Endodermal cell (in vitro differentiated cells): ENCODE data around the gene KRTAP22-2. TPM values are rescaled to one million over a fixed set of nuclear protein-coding genes. Genes with fewer than 3 reads are reported as not detected.

ENCODE experiments used
- DNase-seq: peaks from one replicate; pipeline ENCODE4 v3.0.0-alpha.2; 2017
- H3K27ac ChIP-seq: 2 replicates; pipeline ENCODE4 v1.5.1; 2013; ENCODE audit warnings: mild to moderate bottlenecking, low read depth, low read length, moderate library complexity
- H3K27me3 ChIP-seq: 2 replicates; pipeline ENCODE4 v1.6.1; 2013; ENCODE audit warnings: mild to moderate bottlenecking, low read length, moderate library complexity; ENCODE audit not compliant: insufficient read depth, control insufficient read depth, poor library complexity, severe bottlenecking
- H3K36me3 ChIP-seq: 2 replicates; pipeline ENCODE4 v1.7.0; 2013; ENCODE audit warnings: mild to moderate bottlenecking, low read length, moderate library complexity; ENCODE audit not compliant: control insufficient read depth, insufficient read depth
- H3K4me1 ChIP-seq: one replicate; pipeline ENCODE4 v1.7.0; 2013; ENCODE audit warnings: low read length; ENCODE audit not compliant: control insufficient read depth, insufficient read depth
- H3K4me3 ChIP-seq: 2 replicates; pipeline ENCODE4 v1.5.1; 2013; ENCODE audit warnings: mild to moderate bottlenecking, low read length, moderate library complexity
- H3K9ac ChIP-seq: 2 replicates; pipeline ENCODE4 v1.6.1; 2013; ENCODE audit warnings: mild to moderate bottlenecking, low read length, moderate library complexity; ENCODE audit not compliant: poor library complexity, severe bottlenecking; ENCODE audit errors: extremely low read depth
- H3K9me3 ChIP-seq: 2 replicates; pipeline ENCODE4 v1.6.1; 2013; ENCODE audit warnings: mild to moderate bottlenecking, low read length, moderate library complexity; ENCODE audit not compliant: control insufficient read depth
- H3K27ac Mint-ChIP-seq: 2 replicates; pipeline ENCODE4 v1.8.0; 2020; ENCODE audit warnings: mixed read lengths
- H3K27me3 Mint-ChIP-seq: 2 replicates; pipeline ENCODE4 v1.8.0; 2021; ENCODE audit warnings: mild to moderate bottlenecking, mixed read lengths; ENCODE audit not compliant: insufficient read depth
- H3K36me3 Mint-ChIP-seq: 2 replicates; pipeline ENCODE4 v1.8.0; 2020; ENCODE audit warnings: low read depth, mixed read lengths
- H3K4me1 Mint-ChIP-seq: 2 replicates; pipeline ENCODE4 v1.8.0; 2020; ENCODE audit warnings: mixed read lengths
- H3K4me3 Mint-ChIP-seq: 2 replicates; pipeline ENCODE4 v1.8.0; 2020; ENCODE audit warnings: mild to moderate bottlenecking, moderate library complexity, mixed read lengths
- H3K9me3 Mint-ChIP-seq: 2 replicates; pipeline ENCODE4 v1.8.0; 2020; ENCODE audit warnings: mild to moderate bottlenecking, mixed read lengths
- WGBS, 2 experiments: methylation state at CpG; one replicate each; pipeline versions ENCODE4 v1.1.5 to v1.1.7; 2013; ENCODE audit warnings: missing lambda C conversion rate in 2 of 2, mixed read lengths in 1 of 2; ENCODE audit not compliant: insufficient coverage in 1 of 2, insufficient read length in 1 of 2; 5-methylcytosine and 5-hydroxymethylcytosine counted together
- long read RNA-seq, 4 experiments: library from polyadenylated mRNA in 2 of 4; library from RNA in 1 of 4; library from capped mRNA in 1 of 4; stranded (forward) in 3 of 4; unstranded in 1 of 4; transcript quantifications; one replicate each; pipeline ENCODE4 v2.0.0, GENCODE V29; 2020 to 2021; ENCODE audit warnings: inconsistent platforms in 1 of 4
- polyA plus RNA-seq, 2 experiments: library from polyadenylated mRNA; stranded (reverse); fragments of 50-300 nt; gene quantifications; one replicate each; pipeline ENCODE4 v1.2.3, GENCODE V29; 2013
- total RNA-seq, 2 donors: library from RNA; stranded (reverse); fragmentation: NEBNext Ultra II Directional in 1 of 2; extraction: Animal tissue kit (Norgen Biotek cat#: 25700) in 1 of 2; gene quantifications; 2 replicates in 1 of 2; 3 replicates in 1 of 2; pipeline ENCODE4 v1.2.1, GENCODE V29; 2021
- TF ChIP-seq, protein P1 (sequence below): fragments of 200-600 bp; sonication (generic); conservative IDR thresholded peaks from 2 replicates; pipeline ENCODE4 v1.5.0; 2021; ENCODE audit warnings: antibody characterized with exemption, mild to moderate bottlenecking

Gene KRTAP22-2
- total RNA-seq, result not detected
- polyA plus RNA-seq (2013, experiment 1 of 2), result not detected
- not detected for polyA plus RNA-seq (2013, experiment 2 of 2)
- long read RNA-seq, experiment 1, result 0 reads
- long read RNA-seq, experiment 2, result 0 reads
- long read RNA-seq, experiment 3, result 0 reads
- long read RNA-seq, experiment 4, result 0 reads

DNA sequence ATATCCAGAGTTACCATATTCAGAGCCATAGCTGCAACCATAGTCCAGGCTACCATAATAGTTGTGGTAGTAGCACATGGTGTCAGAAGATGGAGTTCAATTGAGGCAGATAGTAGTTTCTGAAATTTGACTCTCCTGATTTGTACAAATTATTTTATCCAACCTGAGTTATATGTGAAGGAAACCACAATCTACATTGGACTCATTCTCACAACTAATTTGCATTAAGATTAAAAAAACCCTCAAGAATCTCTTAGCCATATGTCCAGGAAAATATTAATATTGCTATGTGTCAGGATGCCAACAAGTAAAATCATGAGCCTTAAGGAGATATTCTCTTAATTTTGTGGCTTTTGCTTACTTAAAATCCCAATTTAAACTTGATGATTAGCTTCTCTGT is at the start of gene KRTAP22-2:
Gene KRTAP22-2 (minus strand): TSS at position 101 of the 400 bp plus-strand sequence.
- Histone ChIP-seq H3K9me3 (no peaks in the 10 kb centered on the region), H3K4me1 (no peaks in the 10 kb centered on the region), H3K9ac (no peak within 1 kb of the TSS), H3K4me3 (no peak within 1 kb of the TSS), H3K27ac (no peak within 1 kb of the TSS), H3K27me3 (no peaks in the 10 kb centered on the region), H3K36me3 (no peaks in the 10 kb centered on the region)
- no peaks in the 10 kb centered on the region for H3K36me3 Mint-ChIP-seq
- H3K9me3 Mint-ChIP-seq, result peaks cover 25% of the 10 kb centered on the region
- H3K4me1 Mint-ChIP-seq, result no peaks in the 10 kb centered on the region
- H3K4me3 Mint-ChIP-seq, result no peak within 1 kb of the TSS
- H3K27ac Mint-ChIP-seq, result no peak within 1 kb of the TSS
- no peak for DNase-seq
- H3K27me3 Mint-ChIP-seq, result no peaks in the 10 kb centered on the region
- TF ChIP-seq, protein P1, sequence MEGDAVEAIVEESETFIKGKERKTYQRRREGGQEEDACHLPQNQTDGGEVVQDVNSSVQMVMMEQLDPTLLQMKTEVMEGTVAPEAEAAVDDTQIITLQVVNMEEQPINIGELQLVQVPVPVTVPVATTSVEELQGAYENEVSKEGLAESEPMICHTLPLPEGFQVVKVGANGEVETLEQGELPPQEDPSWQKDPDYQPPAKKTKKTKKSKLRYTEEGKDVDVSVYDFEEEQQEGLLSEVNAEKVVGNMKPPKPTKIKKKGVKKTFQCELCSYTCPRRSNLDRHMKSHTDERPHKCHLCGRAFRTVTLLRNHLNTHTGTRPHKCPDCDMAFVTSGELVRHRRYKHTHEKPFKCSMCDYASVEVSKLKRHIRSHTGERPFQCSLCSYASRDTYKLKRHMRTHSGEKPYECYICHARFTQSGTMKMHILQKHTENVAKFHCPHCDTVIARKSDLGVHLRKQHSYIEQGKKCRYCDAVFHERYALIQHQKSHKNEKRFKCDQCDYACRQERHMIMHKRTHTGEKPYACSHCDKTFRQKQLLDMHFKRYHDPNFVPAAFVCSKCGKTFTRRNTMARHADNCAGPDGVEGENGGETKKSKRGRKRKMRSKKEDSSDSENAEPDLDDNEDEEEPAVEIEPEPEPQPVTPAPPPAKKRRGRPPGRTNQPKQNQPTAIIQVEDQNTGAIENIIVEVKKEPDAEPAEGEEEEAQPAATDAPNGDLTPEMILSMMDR, result no peak

GRCh38 chr21:30638686-30639085 is 48.5 kb upstream of the KRTAP22-2 start:
- no peak overlapping the region for H3K27ac Mint-ChIP-seq
- peaks cover 36% of the 10 kb centered on the region for H3K9me3 Mint-ChIP-seq
- H3K4me1 ChIP-seq, result no peaks in the 10 kb centered on the region
- H3K4me3 ChIP-seq, result no peak overlapping the region
- TF ChIP-seq, protein P1, result no peak
- no peaks in the 10 kb centered on the region for H3K36me3 ChIP-seq
- 58 to 92% methylated on average over 2 of the region's 3 CpGs for WGBS, 2 experiments
- no peak overlapping the region for H3K9ac ChIP-seq
- H3K36me3 Mint-ChIP-seq, result no peaks in the 10 kb centered on the region
- no peaks in the 10 kb centered on the region for H3K27me3 ChIP-seq
- H3K4me3 Mint-ChIP-seq, result no peak overlapping the region
- H3K9me3 ChIP-seq, result no peaks in the 10 kb centered on the region
- no peaks in the 10 kb centered on the region for H3K4me1 Mint-ChIP-seq
- DNase-seq, result no peak
- no peak overlapping the region for H3K27ac ChIP-seq
- H3K27me3 Mint-ChIP-seq, result peaks cover 1% of the 10 kb centered on the region

DNA sequence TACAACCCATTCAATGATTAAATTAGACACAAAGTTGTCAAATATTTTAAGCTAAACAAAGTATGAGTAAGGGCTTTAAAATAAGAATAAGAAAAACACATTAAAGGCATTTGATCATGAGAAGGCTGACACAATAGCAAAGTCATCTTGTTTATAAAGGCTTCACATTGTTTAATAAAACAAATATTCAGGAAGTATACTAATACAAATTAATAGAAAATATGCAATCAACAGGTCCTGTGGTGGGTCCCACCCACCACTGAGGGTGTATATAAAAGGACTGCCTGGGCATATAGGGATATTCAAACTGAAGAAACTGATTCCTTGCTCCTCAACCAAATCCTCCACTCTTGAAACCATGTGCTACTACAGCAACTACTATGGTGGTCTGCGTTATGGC is 44.7 kb upstream of the KRTAP22-2 start, which contains the start of gene KRTAP20-2:
Gene KRTAP20-2 (plus strand): TSS at position 301 of the 400 bp plus-strand sequence. CDS start 58 bp downstream, at position 359.
- H3K27ac Mint-ChIP-seq, result no peak within 1 kb of the TSS
- peaks cover 30% of the 10 kb centered on the region for H3K9me3 Mint-ChIP-seq
- WGBS, 2 experiments, result 88 to 100% methylated on average over 1 of the region's 1 CpG
- Histone ChIP-seq H3K4me1 (no peaks in the 10 kb centered on the region), H3K9me3 (no peaks in the 10 kb centered on the region), H3K27ac (no peak within 1 kb of the TSS), H3K9ac (no peak within 1 kb of the TSS), H3K4me3 (no peak within 1 kb of the TSS), H3K36me3 (no peaks in the 10 kb centered on the region), H3K27me3 (no peaks in the 10 kb centered on the region)
- H3K4me3 Mint-ChIP-seq, result no peak within 1 kb of the TSS
- H3K36me3 Mint-ChIP-seq, result no peaks in the 10 kb centered on the region
- no peaks in the 10 kb centered on the region for H3K4me1 Mint-ChIP-seq
- DNase-seq, result no peak
- H3K27me3 Mint-ChIP-seq, result no peaks in the 10 kb centered on the region
- TF ChIP-seq, protein P1, result no peak
